AG04450 (cell line): ENCODE measurements around the gene GBGT1. TPM values are rescaled to one million over a fixed set of nuclear protein-coding genes. Genes with fewer than 3 reads are reported as not detected.

Experiments used
- CTCF ChIA-PET: fragments of 300-600, 350-600 bp; formaldehyde crosslinking; extraction: SDS; loops from one replicate; lab custom pipeline; 2022; ENCODE audit warnings: antibody characterized with exemption, inconsistent platforms; lab: Charles Lee
- POLR2A ChIA-PET: fragments of 350-600 bp; formaldehyde crosslinking; extraction: SDS; loops from one replicate; lab custom pipeline; 2021; ENCODE audit warnings: antibody characterized with exemption, inconsistent platforms; lab: Yijun Ruan, JAX
- DNase-seq: peaks from one replicate; pipeline ENCODE4 v3.0.0-alpha.2; 2011; ENCODE audit warnings: low read depth, low spot score
- H3K27ac ChIP-seq: one replicate; pipeline ENCODE4 v1.5.1; 2012; ENCODE audit warnings: low read depth, low read length, control low read depth
- H3K27me3 ChIP-seq: one replicate; pipeline ENCODE4 v1.6.0; 2012; ENCODE audit warnings: low read length; ENCODE audit not compliant: control insufficient read depth, insufficient read depth
- H3K4me3 ChIP-seq: 2 replicates; pipeline ENCODE4 v1.5.1; 2011; ENCODE audit warnings: mild to moderate bottlenecking, low read depth, low read length, control low read depth
- H3K9me3 ChIP-seq: 2 replicates; pipeline ENCODE4 v1.5.1; 2012; ENCODE audit warnings: low read length; ENCODE audit not compliant: control insufficient read depth, insufficient read depth
- CTCF ChIP-seq: IDR thresholded peaks from 2 replicates; pipeline ENCODE4 v1.5.1; 2011; ENCODE audit warnings: low read depth, low read length, control low read depth, inconsistent platforms
- polyA plus RNA-seq: library from polyadenylated mRNA; depleted of rRNA; stranded (reverse); fragments of >200 nt; gene quantifications from 2 replicates; pipeline ENCODE4 v1.2.3, GENCODE V29; 2011

GBGT1 gene
- polyA plus RNA-seq, 1 experiment, result 3.5 TPM

GRCh38 chr9:133107245-133107722, 56.4 kb downstream of the GBGT1 start:
- H3K27me3 ChIP-seq, result no peaks in the 10 kb centered on the region
- ChIA-PET POLR2A (no interaction called here), CTCF (interaction anchor here (15.9 kb wide), 1 partner anchor 39 kb away, joined by 264 read pairs; no protein-coding TSS in a partner anchor)
- H3K9me3 ChIP-seq, result no peaks in the 10 kb centered on the region; the same call in 1 of the 2 replicates
- DNase-seq, result no peak
- no peak overlapping the region for H3K27ac ChIP-seq
- no peak for TF ChIP-seq CTCF
- no peak overlapping the region for H3K4me3 ChIP-seq

GRCh38 chr9:133106511-133107244, 57.0 kb downstream of the GBGT1 start:
- no peak for DNase-seq
- no peak overlapping the region for H3K4me3 ChIP-seq
- ChIA-PET CTCF (interaction anchor here (0.6 to 15.9 kb wide), 3 partner anchors 15 to 364 kb away, joined by 3 to 264 read pairs (median 3); no protein-coding TSS in a partner anchor), POLR2A (interaction anchor here (1.1 kb wide), 1 partner anchor 37 kb away, joined by 3 read pairs; no protein-coding TSS in a partner anchor)
- H3K9me3 ChIP-seq, result no peaks in the 10 kb centered on the region; the same call in 1 of the 2 replicates
- no peak overlapping the region for H3K27ac ChIP-seq
- H3K27me3 ChIP-seq, result no peaks in the 10 kb centered on the region
- no peak for TF ChIP-seq CTCF

DNA sequence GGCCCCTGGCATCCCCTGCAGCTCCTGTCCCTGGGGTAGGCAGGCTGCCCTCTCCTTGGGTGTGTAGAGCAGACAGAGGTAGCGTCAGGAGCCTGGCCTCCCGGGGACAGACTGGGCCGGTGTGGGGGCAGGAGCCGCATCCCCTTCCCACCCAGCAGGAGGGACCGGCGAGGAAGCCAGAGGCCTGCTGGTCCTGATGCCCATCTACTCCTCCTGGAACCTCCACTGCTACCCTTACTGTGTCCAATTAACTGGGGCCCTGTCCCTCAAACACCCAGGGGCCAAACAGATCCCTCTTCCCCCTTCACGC, 58.3 kb downstream of the GBGT1 start:
- no peak overlapping the region for H3K27ac ChIP-seq
- H3K9me3 ChIP-seq, result no peaks in the 10 kb centered on the region; the same call in 1 of the 2 replicates
- no peak overlapping the region for H3K4me3 ChIP-seq
- CTCF ChIA-PET, result interaction anchor here (1.0 to 15.9 kb wide), 2 partner anchors 14 to 41 kb away, joined by 3 to 264 read pairs; no protein-coding TSS in a partner anchor
- no peak for DNase-seq
- no peaks in the 10 kb centered on the region for H3K27me3 ChIP-seq
- TF ChIP-seq CTCF, result no peak
- POLR2A ChIA-PET, result no interaction called here

DNA sequence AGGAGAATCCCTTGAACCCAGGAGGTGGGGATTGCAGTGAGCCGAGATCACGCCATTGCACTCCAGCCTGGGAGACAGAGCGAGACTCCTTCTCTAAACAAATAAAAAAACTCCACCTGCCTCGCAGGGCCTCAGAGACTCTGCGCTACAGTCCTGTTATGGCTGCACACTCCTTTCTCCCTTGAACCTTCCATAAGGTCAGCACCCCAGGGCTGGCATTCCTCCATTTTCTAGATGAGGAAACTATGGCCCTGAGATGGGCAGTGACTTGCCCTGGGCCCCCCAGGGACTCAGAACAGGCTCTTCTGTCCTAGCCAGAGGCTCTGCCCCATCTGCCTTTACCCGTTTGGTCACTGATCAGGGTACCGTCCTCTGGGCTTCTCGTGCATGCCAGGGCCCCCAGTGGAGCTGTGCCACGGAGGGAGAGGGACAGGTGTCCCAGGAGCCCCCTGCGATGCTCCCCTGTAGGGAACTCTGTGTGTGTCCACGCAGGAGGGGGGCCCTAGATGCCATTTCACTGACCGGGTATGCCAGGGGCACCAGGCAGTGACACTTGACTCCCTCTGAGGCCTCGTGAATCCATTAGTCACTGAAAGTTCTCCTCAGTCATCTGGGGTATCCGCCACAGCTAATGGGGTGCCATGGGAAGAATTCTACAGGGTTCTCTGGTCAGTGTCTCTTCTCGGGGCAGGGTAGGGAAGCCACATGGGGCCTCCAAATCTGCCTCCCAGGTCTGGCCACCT, 58.8 kb downstream of the GBGT1 start:
- no peak for DNase-seq
- no peak for TF ChIP-seq CTCF
- Histone ChIP-seq H3K27me3 (no peaks in the 10 kb centered on the region), H3K4me3 (no peak overlapping the region), H3K27ac (no peak overlapping the region), H3K9me3 (no peaks in the 10 kb centered on the region; the same call in 1 of the 2 replicates)
- CTCF ChIA-PET, result interaction anchor here (15.9 kb wide), 1 partner anchor 41 kb away, joined by 264 read pairs; no protein-coding TSS in a partner anchor
- POLR2A ChIA-PET, result no interaction called here
